Activated CD4-positive, alpha-beta T cell treated with anti-CD3 and anti-CD28 coated beads, Interleukin-2, amount 50 U/mL, for 24 hours (primary cell): ENCODE results near the gene MUC6.

Source experiments
- DNase-seq, 2 donors: peaks; one replicate each; pipeline ENCODE4 v3.0.0-alpha.2; 2020; ENCODE audit warnings: low read depth in 1 of 2, low spot score in 1 of 2

Gene MUC6

GRCh38 chr11:1036303-1036923, at the start of gene MUC6:
Gene MUC6, minus strand, starts transcription at chr11:1036718. Its CDS starts 63 bp downstream, at chr11:1036655.
- DNase-seq: no peak

- DNase-seq: no peak
Measured at GRCh38 chr11:1085440-1086170, 49.1 kb upstream of the MUC6 start.

GRCh38 chr11:1084561-1085439, 48.3 kb upstream of the MUC6 start:
- DNase-seq: no peak

GRCh38 chr11:1083621-1084551, 47.4 kb upstream of the MUC6 start:
- DNase-seq: no peak

GRCh38 chr11:1082728-1083620, 46.5 kb upstream of the MUC6 start:
- DNase-seq: no peak

GRCh38 chr11:1082346-1082727, 45.8 kb upstream of the MUC6 start:
- no peak for DNase-seq

- no peak for DNase-seq
Measured at GRCh38 chr11:1081601-1082311, 45.2 kb upstream of the MUC6 start.

- no peak for DNase-seq
Measured at GRCh38 chr11:1078191-1078601, 41.7 kb upstream of the MUC6 start.

GRCh38 chr11:1077417-1078119, 41.0 kb upstream of the MUC6 start:
- no peak for DNase-seq

GRCh38 chr11:1077033-1077416, 40.5 kb upstream of the MUC6 start:
- DNase-seq: no peak

GRCh38 chr11:1076061-1076665, 39.6 kb upstream of the MUC6 start:
- DNase-seq: no peak

- no peak for DNase-seq
Measured at GRCh38 chr11:1075341-1075911, 38.9 kb upstream of the MUC6 start.

- DNase-seq: no peak
Measured at GRCh38 chr11:1074244-1075221, 38.0 kb upstream of the MUC6 start, which contains the start of gene MUC2. Gene MUC2, plus strand, starts transcription at chr11:1074874.

GRCh38 chr11:1073851-1074243, 37.3 kb upstream of the MUC6 start:
- DNase-seq: no peak

GRCh38 chr11:1073261-1073724, 36.8 kb upstream of the MUC6 start:
- DNase-seq: no peak

- DNase-seq: no peak
Measured at GRCh38 chr11:1072821-1073231, 36.3 kb upstream of the MUC6 start.
